HFF-Myc (cell line): ENCODE data around the gene HRAS.

Experiments
- DNase-seq: peaks from one replicate; pipeline ENCODE4 v3.0.0-alpha.2; 2011; ENCODE audit warnings: low read depth; ENCODE audit errors: extremely low read depth
- H3K4me3 ChIP-seq: replicated peaks from 2 replicates; pipeline ENCODE4 v1.5.1; 2011; ENCODE audit warnings: low read depth, mild to moderate bottlenecking, control low read depth, low read length
- TF ChIP-seq, protein P1 (sequence below): IDR thresholded peaks from 2 replicates; pipeline ENCODE4 v1.5.1; 2012; ENCODE audit warnings: mild to moderate bottlenecking, low read depth, low read length, control low read depth; ENCODE audit errors: missing control alignments

HRAS gene

DNA sequence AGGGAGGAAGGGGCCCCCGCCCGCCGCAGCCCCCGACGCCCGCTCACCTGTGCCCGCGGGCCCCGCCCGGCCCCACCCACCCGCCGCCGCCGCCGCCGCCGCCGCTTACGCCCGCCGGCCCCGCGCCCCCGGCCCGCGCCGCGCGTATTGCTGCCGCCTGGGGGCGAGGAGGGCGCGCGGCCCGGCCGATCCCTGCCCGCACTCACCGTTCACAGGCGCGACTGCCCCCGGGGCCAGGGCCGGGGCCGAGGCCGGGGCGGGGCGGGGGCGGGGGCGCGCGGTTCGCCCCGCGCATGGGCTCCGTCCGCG lies 212 bp downstream of the HRAS start:
- DNase-seq = no peak
- H3K4me3 ChIP-seq = peak overlapping the region; percentile 87
- TF ChIP-seq, protein P1, sequence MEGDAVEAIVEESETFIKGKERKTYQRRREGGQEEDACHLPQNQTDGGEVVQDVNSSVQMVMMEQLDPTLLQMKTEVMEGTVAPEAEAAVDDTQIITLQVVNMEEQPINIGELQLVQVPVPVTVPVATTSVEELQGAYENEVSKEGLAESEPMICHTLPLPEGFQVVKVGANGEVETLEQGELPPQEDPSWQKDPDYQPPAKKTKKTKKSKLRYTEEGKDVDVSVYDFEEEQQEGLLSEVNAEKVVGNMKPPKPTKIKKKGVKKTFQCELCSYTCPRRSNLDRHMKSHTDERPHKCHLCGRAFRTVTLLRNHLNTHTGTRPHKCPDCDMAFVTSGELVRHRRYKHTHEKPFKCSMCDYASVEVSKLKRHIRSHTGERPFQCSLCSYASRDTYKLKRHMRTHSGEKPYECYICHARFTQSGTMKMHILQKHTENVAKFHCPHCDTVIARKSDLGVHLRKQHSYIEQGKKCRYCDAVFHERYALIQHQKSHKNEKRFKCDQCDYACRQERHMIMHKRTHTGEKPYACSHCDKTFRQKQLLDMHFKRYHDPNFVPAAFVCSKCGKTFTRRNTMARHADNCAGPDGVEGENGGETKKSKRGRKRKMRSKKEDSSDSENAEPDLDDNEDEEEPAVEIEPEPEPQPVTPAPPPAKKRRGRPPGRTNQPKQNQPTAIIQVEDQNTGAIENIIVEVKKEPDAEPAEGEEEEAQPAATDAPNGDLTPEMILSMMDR = no peak

DNA sequence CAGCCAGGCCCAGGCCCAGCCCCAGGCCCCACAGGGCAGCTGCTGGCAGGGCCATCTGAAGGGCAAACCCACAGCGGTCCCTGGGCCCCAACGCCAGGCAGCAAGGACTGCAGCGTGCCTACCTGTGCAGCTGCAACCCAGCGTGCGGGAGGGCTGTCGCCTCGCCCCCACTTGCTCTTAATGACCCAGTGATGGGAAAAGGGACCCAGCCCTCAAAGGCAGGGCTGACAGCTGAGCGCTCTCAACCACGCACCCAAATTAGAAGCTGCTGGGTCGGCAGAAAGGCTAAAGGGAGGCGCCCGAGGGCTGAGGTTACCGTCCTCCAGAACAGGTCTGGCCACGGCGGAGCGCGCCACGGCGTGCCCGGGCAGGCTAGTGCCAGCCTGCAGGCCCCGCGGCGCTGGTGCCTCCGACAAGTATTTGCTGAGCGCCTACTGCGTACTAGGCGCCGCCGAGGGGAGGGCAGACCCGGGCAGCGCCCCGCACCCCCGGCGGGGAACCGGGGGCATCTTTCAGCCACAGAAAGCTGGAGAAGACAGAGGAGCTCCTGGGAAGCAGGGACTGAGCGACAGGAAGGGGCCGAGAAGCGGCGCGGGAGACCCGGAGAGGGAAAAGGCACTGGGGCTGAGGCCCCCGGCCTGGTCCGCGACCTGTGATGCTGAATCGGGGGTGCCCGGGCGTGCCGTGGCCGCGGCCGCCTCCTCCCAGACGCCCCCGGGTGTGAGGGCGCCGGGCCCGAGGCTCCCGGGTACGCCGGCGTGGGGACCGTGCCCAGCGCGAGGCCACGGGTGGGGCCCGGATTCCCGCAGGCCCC lies 773 bp downstream of the HRAS start:
- TF ChIP-seq, protein P1 = no peak
- DNase-seq = no peak
- peak overlapping the region; percentile 87 for H3K4me3 ChIP-seq

DNA sequence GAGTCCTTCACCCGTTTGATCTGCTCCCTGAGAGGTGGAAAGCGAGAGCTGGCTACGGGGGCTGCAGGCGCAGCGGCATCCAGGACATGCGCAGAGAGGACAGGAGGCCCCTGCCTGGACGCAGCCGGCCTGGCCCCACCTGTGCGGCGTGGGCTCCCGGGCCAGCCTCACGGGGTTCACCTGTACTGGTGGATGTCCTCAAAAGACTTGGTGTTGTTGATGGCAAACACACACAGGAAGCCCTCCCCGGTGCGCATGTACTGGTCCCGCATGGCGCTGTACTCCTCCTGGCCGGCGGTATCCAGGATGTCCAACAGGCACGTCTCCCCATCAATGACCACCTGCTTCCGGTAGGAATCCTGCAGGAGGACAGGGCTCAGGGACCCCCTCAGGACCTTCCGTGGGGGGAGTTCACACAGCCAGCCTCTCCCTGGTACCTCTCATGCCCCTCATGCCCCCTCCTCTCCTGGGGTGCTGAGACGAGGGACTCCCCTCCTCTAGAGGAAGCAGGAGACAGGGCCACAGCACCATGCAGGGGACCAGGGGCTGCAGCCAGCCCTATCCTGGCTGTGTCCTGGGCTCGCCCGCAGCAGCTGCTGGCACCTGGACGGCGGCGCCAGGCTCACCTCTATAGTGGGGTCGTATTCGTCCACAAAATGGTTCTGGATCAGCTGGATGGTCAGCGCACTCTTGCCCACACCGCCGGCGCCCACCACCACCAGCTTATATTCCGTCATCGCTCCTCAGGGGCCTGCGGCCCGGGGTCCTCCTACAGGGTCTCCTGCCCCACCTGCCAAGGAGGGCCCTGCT lies 1.6 kb downstream of the HRAS start:
- peak overlapping the region; percentile 87 for H3K4me3 ChIP-seq
- no peak for DNase-seq

DNA sequence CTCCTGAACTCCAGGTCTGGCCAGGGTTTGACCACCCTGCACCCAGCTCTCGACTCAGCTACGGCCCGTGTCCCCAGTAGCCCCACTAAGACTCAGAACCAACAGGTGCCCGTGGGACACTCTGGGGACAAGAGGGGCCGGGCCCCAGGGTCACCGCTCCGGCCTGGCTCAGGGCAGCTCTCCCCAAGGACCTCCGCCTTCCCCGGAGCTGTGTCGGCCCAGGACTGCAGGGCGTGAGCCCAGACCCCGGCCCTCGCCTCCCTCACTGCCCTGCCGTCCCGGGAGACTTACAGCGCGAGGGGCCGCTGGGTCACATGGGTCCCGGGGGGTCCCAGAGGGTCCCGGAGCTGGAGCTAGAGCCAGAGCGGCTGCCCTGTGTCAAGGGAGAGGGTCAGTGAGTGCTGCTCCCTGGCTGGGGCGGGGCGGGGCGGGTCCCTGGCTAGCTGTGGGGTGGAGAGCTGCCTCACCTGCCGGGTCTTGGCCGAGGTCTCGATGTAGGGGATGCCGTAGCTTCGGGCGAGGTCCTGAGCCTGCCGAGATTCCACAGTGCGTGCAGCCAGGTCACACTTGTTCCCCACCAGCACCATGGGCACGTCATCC lies 2.3 kb downstream of the HRAS start:
- no peak for DNase-seq
- H3K4me3 ChIP-seq = no peak overlapping the region
- TF ChIP-seq, protein P1 = no peak

More for the DNA sequence above, 1.6 kb downstream of the HRAS start:
- TF ChIP-seq, protein P1 = no peak

DNA sequence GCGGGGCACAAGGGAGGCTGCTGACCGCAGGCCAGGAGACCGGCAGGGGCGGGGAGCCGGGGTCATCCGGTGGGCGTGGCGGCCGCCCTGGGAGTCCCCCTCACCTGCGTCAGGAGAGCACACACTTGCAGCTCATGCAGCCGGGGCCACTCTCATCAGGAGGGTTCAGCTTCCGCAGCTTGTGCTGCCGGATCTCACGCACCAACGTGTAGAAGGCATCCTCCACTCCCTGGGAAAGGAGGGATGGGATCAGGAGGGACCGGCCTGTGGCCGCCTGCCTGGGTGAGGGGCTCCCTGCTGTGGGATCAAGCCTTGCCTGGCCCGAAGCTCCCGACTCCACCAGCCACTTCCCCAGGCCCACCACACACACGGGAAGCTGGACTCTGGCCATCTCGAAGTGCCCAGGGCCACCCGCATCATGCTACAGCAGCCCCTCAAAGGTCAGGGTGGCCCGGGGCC lies 2.8 kb downstream of the HRAS start:
- H3K4me3 ChIP-seq = no peak overlapping the region
- TF ChIP-seq, protein P1 = no peak
- no peak for DNase-seq

DNA sequence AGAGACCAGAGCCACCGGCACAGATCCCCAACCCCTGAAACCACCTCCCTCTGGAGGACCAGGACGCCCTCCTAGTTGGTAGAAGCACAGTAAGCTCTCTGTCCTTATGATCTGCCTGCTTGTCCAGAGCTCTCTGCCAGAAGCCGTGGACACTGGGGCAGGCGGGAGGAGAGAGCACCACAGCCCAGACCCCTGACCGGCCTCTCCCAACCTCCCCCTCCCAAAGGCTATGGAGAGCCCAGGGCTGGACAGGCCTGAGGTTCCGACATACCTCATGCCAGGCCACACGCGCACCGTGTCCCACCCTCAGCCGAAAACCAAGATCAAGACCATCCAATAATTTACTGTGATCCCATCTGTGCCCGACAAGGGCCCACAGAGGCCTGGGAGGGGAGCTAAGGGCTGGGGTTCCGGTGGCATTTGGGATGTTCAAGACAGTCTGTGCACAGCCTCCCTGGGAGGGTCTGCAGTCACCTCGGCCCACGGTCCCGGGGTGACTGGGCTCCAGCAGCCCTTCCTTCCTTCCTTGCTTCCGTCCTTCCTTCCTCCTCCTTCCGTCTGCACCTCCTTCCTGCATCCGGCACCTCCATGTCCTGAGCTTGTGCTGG lies 3.4 kb downstream of the HRAS start:
- H3K4me3 ChIP-seq = no peak overlapping the region
- DNase-seq = no peak
- TF ChIP-seq, protein P1 = no peak
